ENCODE results near the gene PIP5K1A. TPM values are rescaled to one million over a fixed set of nuclear protein-coding genes. Genes with fewer than 3 reads are reported as not detected.

The PIP5K1A gene
- total and polyA plus RNA-seq, 5 experiments from 2014 or later = 8.5 to 55.8 (median 11.0) TPM

- H3K4me1 Mint-ChIP-seq = peaks cover 4 to 19% (median 12%) of the 10 kb centered on the region in 4 donors
Observed at GRCh38 chr1:151294742-151295462, 96.5 kb downstream of the PIP5K1A start.

More at GRCh38 chr1:151294742-151295462, 96.5 kb downstream of the PIP5K1A start:
- ATAC-seq (no peak), DNase-seq (no peak)
- H3K27ac Mint-ChIP-seq = peak overlapping the region in 6 of 10 donors; percentile 21 to 77 (median 68)
- H3K36me3 Mint-ChIP-seq = peaks cover 0 to 86% (median 15%) of the 10 kb centered on the region in 3 donors
- POLR2A ChIA-PET = interaction anchor here (0.6 to 2.9 kb wide), 2 partner anchors 13 to 39 kb away, joined by 3 to 10 read pairs; partner anchors contain the start of gene ZNF687
- H3K9me3 Mint-ChIP-seq = no peaks in the 10 kb centered on the region
- H3K27me3 Mint-ChIP-seq = no peaks in the 10 kb centered on the region
- H3K4me3 Mint-ChIP-seq = no peak overlapping the region

Other genes with a start within 250 kb of the PIP5K1A start
- gene CERS2, start 223.7 kb upstream of the PIP5K1A start, total RNA-seq = 100 to 1,000 TPM; 142 to 143 TPM
- gene CERS2, start 223.7 kb upstream of the PIP5K1A start, polyA plus RNA-seq = 100 to 1,000 TPM; 110 to 129 (median 118) TPM
- under 1 TPM in 1 of 2 experiments, not detected in 1; 0.49 TPM for gene ANXA9, start 216.3 kb upstream of the PIP5K1A start, total RNA-seq
- gene ANXA9, start 216.3 kb upstream of the PIP5K1A start, polyA plus RNA-seq = under 1 TPM in 1 of 3 donors, not detected in 2; 0.10 TPM
- 10 to 100 TPM; 18.3 to 20.2 TPM for gene MINDY1, start 191.7 kb upstream of the PIP5K1A start, total RNA-seq
- 10 to 100 TPM in 1 of 3 donors, 1 to 10 TPM in 2; 2.7 to 12.6 (median 4.9) TPM for gene MINDY1, start 191.7 kb upstream of the PIP5K1A start, polyA plus RNA-seq
- 10 to 100 TPM; 35.7 to 37.8 TPM for gene PRUNE1, start 190.1 kb upstream of the PIP5K1A start, total RNA-seq
- gene PRUNE1, start 190.1 kb upstream of the PIP5K1A start, polyA plus RNA-seq = 10 to 100 TPM; 53.2 to 55.1 (median 54.9) TPM
- 1 to 10 TPM; 3.8 to 5.3 TPM for gene BNIPL, start 162.0 kb upstream of the PIP5K1A start, total RNA-seq
- gene BNIPL, start 162.0 kb upstream of the PIP5K1A start, polyA plus RNA-seq = under 1 TPM in 2 of 3 donors, not detected in 1; 0.15 to 0.30 TPM
- gene C1orf56, start 150.8 kb upstream of the PIP5K1A start, total RNA-seq = 1 to 10 TPM; 4.2 to 4.4 TPM
- gene C1orf56, start 150.8 kb upstream of the PIP5K1A start, polyA plus RNA-seq = 1 to 10 TPM; 2.6 to 5.2 (median 4.5) TPM
- gene CDC42SE1, start 138.9 kb upstream of the PIP5K1A start, total RNA-seq = 100 to 1,000 TPM; 482 TPM
- 10 to 100 TPM; 77.9 to 89.3 (median 80.9) TPM for gene CDC42SE1, start 138.9 kb upstream of the PIP5K1A start, polyA plus RNA-seq
- gene MLLT11, start 138.2 kb upstream of the PIP5K1A start, total RNA-seq = 1 to 10 TPM; 4.9 to 5.8 TPM
- 1 to 10 TPM; 6.7 to 7.5 (median 7.4) TPM for gene MLLT11, start 138.2 kb upstream of the PIP5K1A start, polyA plus RNA-seq
- 10 to 100 TPM; 39.6 to 43.8 TPM for gene GABPB2, start 127.8 kb upstream of the PIP5K1A start, total RNA-seq
- 10 to 100 TPM in 1 of 3 donors, 1 to 10 TPM in 2; 4.8 to 16.4 (median 5.4) TPM for gene GABPB2, start 127.8 kb upstream of the PIP5K1A start, polyA plus RNA-seq
- gene SEMA6C, start 51.9 kb upstream of the PIP5K1A start, total RNA-seq = 10 to 100 TPM; 10.6 to 13.2 TPM
- gene SEMA6C, start 51.9 kb upstream of the PIP5K1A start, polyA plus RNA-seq = 1 to 10 TPM in 1 of 3 donors, under 1 TPM in 2; 0.57 to 1.1 (median 0.81) TPM
- gene TNFAIP8L2, start 41.9 kb upstream of the PIP5K1A start, total RNA-seq = 10 to 100 TPM; 31.5 to 33.1 TPM
- gene TNFAIP8L2, start 41.9 kb upstream of the PIP5K1A start, polyA plus RNA-seq = 10 to 100 TPM in 2 of 3 donors, 1 to 10 TPM in 1; 9.9 to 37.4 (median 11.7) TPM
- gene LYSMD1, start 32.6 kb upstream of the PIP5K1A start, total RNA-seq = 1 to 10 TPM; 2.5 to 4.5 TPM
- under 1 TPM in 2 of 3 donors, not detected in 1; 0.23 to 0.30 TPM for gene LYSMD1, start 32.6 kb upstream of the PIP5K1A start, polyA plus RNA-seq
- 10 to 100 TPM; 57.8 to 65.2 TPM for gene SCNM1, start 32.4 kb upstream of the PIP5K1A start, total RNA-seq
- gene SCNM1, start 32.4 kb upstream of the PIP5K1A start, polyA plus RNA-seq = 10 to 100 TPM; 53.7 to 74.2 (median 63.5) TPM
- 1 to 10 TPM; 2.0 to 4.6 TPM for gene TMOD4, start 22.6 kb upstream of the PIP5K1A start, total RNA-seq
- gene TMOD4, start 22.6 kb upstream of the PIP5K1A start, polyA plus RNA-seq = under 1 TPM in 2 of 3 donors, not detected in 1; 0.50 to 0.59 TPM
- 10 to 100 TPM; 58.3 to 68.9 TPM for gene VPS72, start 8.4 kb upstream of the PIP5K1A start, total RNA-seq
- gene VPS72, start 8.4 kb upstream of the PIP5K1A start, polyA plus RNA-seq = 10 to 100 TPM; 69.7 to 79.1 (median 70.9) TPM
- 100 to 1,000 TPM; 126 to 130 TPM for gene PSMD4, start 56.2 kb downstream of the PIP5K1A start, total RNA-seq
- 100 to 1,000 TPM; 220 to 239 (median 228) TPM for gene PSMD4, start 56.2 kb downstream of the PIP5K1A start, polyA plus RNA-seq
- gene ZNF687, start 83.7 kb downstream of the PIP5K1A start, total RNA-seq = 10 to 100 TPM; 34.6 to 37.2 TPM
- gene ZNF687, start 83.7 kb downstream of the PIP5K1A start, polyA plus RNA-seq = 1 to 10 TPM in 1 of 3 donors, under 1 TPM in 2; 0.56 to 1.1 (median 0.96) TPM
- gene PI4KB, start 128.9 kb downstream of the PIP5K1A start, total RNA-seq = 10 to 100 TPM; 91.8 to 96.6 TPM
- 10 to 100 TPM; 42.4 to 63.3 (median 52.3) TPM for gene PI4KB, start 128.9 kb downstream of the PIP5K1A start, polyA plus RNA-seq
- 10 to 100 TPM; 64.5 to 68.3 TPM for gene RFX5, start 148.7 kb downstream of the PIP5K1A start, total RNA-seq
- 10 to 100 TPM; 22.8 to 38.8 (median 23.9) TPM for gene RFX5, start 148.7 kb downstream of the PIP5K1A start, polyA plus RNA-seq
- not detected for gene SELENBP1, start 174.2 kb downstream of the PIP5K1A start, total RNA-seq
- gene SELENBP1, start 174.2 kb downstream of the PIP5K1A start, polyA plus RNA-seq = not detected
- gene PSMB4, start 201.0 kb downstream of the PIP5K1A start, total RNA-seq = 100 to 1,000 TPM; 224 to 230 TPM
- gene PSMB4, start 201.0 kb downstream of the PIP5K1A start, polyA plus RNA-seq = 10 to 100 TPM; 47.4 to 57.5 (median 57.3) TPM